Endothelial cell of umbilical vein (primary cell): ENCODE data around the gene MTO1. TPM values are rescaled to one million over a fixed set of nuclear protein-coding genes. Genes with fewer than 3 reads are reported as not detected.

Experiments used
- BruUV-seq: library from RNA; stranded (reverse); fragments of 400-500 nt; replicated peaks from 2 replicates; lab custom pipeline; 2021; lab: Mats Ljungman, UMichigan
- CTCF ChIA-PET: fragments of 300-600, 350-600 bp; sonication (Branson Sonifier 250); formaldehyde crosslinking; loops from one replicate; lab custom pipeline; 2021; ENCODE audit warnings: antibody characterized with exemption, inconsistent platforms; lab: Charles Lee
- POLR2A ChIA-PET: fragments of 300-600, 350-600 bp; sonication (Branson Sonifier 250); formaldehyde crosslinking; loops from one replicate; lab custom pipeline; 2021; ENCODE audit warnings: antibody characterized with exemption, inconsistent platforms; lab: Charles Lee
- DNase-seq: peaks from one replicate; pipeline ENCODE4 v3.0.0-alpha.2; 2011; ENCODE audit warnings: low read depth, low spot score
- FAIRE-seq: peaks from 2 replicates; lab custom pipeline; 2011; peaks lifted over from hg19 to GRCh38; lab: Jason Lieb, UNC
- H2AFZ ChIP-seq: 2 replicates; pipeline ENCODE4 v1.6.0; 2012; ENCODE audit warnings: low read depth, low read length, control low read depth, inconsistent platforms
- H3K27ac ChIP-seq: 2 replicates; pipeline ENCODE4 v1.5.1; 2011; ENCODE audit warnings: low read depth, mild to moderate bottlenecking, control low read depth, low read length, moderate library complexity; ENCODE audit not compliant: insufficient read depth
- H3K27me3 ChIP-seq, 2 experiments: 2 replicates each; pipeline versions ENCODE4 v1.6.0 to v1.6.1; 2011; ENCODE audit warnings: low read length in 2 of 2, mixed read lengths in 1 of 2; ENCODE audit not compliant: control insufficient read depth in 2 of 2, insufficient read depth in 2 of 2
- H3K36me3 ChIP-seq, 2 experiments: 2 replicates in 1 of 2; 3 replicates in 1 of 2; pipeline ENCODE4 v1.5.1; 2011; ENCODE audit warnings: low read length in 2 of 2, mild to moderate bottlenecking in 1 of 2, moderate library complexity in 1 of 2; ENCODE audit not compliant: control insufficient read depth in 2 of 2, insufficient read depth in 2 of 2; ENCODE audit errors: extremely low read depth in 1 of 2
- H3K4me1 ChIP-seq: 3 replicates; pipeline ENCODE4 v1.5.1; 2011; ENCODE audit warnings: mild to moderate bottlenecking, low read length; ENCODE audit not compliant: control insufficient read depth, insufficient read depth; ENCODE audit errors: extremely low read depth
- H3K4me2 ChIP-seq: 2 replicates; pipeline ENCODE4 v1.6.1; 2011; ENCODE audit warnings: low read length, control low read depth, mixed read lengths; ENCODE audit not compliant: insufficient read depth
- H3K4me3 ChIP-seq, 3 experiments: fragments of 200-600 bp in 1 of 3; sonication (generic), shearing (Covaris generic) in 1 of 3; replicated peaks in 1 of 3; 2 replicates each; pipeline ENCODE4 v1.5.1; 2011 to 2016; ENCODE audit warnings: control low read depth in 3 of 3, low read length in 3 of 3, mild to moderate bottlenecking in 2 of 3, inconsistent platforms in 1 of 3, low read depth in 1 of 3, moderate library complexity in 1 of 3; ENCODE audit not compliant: insufficient read depth in 1 of 3
- H3K79me2 ChIP-seq: 2 replicates; pipeline ENCODE4 v1.6.0; 2012; ENCODE audit warnings: low read length, inconsistent platforms; ENCODE audit not compliant: control insufficient read depth, insufficient read depth
- H3K9ac ChIP-seq: replicated peaks from 2 replicates; pipeline ENCODE3; 2011; ENCODE audit warnings: low read length, control low read depth; ENCODE audit not compliant: insufficient read depth; ENCODE audit errors: extremely low read depth
- H3K9me1 ChIP-seq: replicated peaks from 3 replicates; pipeline ENCODE4 v1.6.0; 2011; ENCODE audit warnings: mild to moderate bottlenecking, low read length; ENCODE audit not compliant: control insufficient read depth, insufficient read depth; ENCODE audit errors: extremely low read depth
- H3K9me3 ChIP-seq: replicated peaks from 2 replicates; pipeline ENCODE4 v1.5.1; 2012; ENCODE audit warnings: low read length, inconsistent platforms; ENCODE audit not compliant: control insufficient read depth, insufficient read depth
- H4K20me1 ChIP-seq: replicated peaks from 2 replicates; pipeline ENCODE3; 2011; ENCODE audit warnings: mild to moderate bottlenecking, low read length; ENCODE audit not compliant: control insufficient read depth, insufficient read depth; ENCODE audit errors: extremely low read depth
- CTCF ChIP-seq, 2 donors: IDR thresholded peaks; 1 replicate in 1 of 2; 2 replicates in 1 of 2; pipeline ENCODE4 v1.5.1; 2011; ENCODE audit warnings: low read length in 2 of 2, mild to moderate bottlenecking in 2 of 2, moderate library complexity in 2 of 2, control low read depth in 1 of 2, inconsistent platforms in 1 of 2, low read depth in 1 of 2; ENCODE audit not compliant: insufficient read depth in 1 of 2; ENCODE audit errors: extremely low read depth in 1 of 2
- EZH2 ChIP-seq: IDR thresholded peaks from 2 replicates; pipeline ENCODE4 v1.6.1; 2012; ENCODE audit warnings: borderline replicate concordance, low read depth, mild to moderate bottlenecking, moderate library complexity, low read length, inconsistent platforms; ENCODE audit not compliant: severe bottlenecking
- FOS ChIP-seq: IDR thresholded peaks from 2 replicates; pipeline ENCODE4 v1.6.1; 2011; ENCODE audit warnings: mild to moderate bottlenecking, low read length, moderate library complexity, borderline replicate concordance; ENCODE audit not compliant: insufficient read depth
- GATA2 ChIP-seq: IDR thresholded peaks from 2 replicates; pipeline ENCODE4 v1.7.0; 2011; ENCODE audit warnings: low read depth, mild to moderate bottlenecking, moderate library complexity, mixed read lengths, low read length; ENCODE audit not compliant: insufficient read length, insufficient read depth
- JUN ChIP-seq: IDR thresholded peaks from 2 replicates; pipeline ENCODE4 v1.6.1; 2011; ENCODE audit warnings: borderline replicate concordance, low read depth; ENCODE audit not compliant: insufficient read length, insufficient read depth
- MAX ChIP-seq: IDR thresholded peaks from 2 replicates; pipeline ENCODE4 v1.6.1; 2011; ENCODE audit not compliant: insufficient read depth, insufficient read length
- MYC ChIP-seq: IDR thresholded peaks from one replicate; pipeline ENCODE4 v1.6.1; 2011; ENCODE audit warnings: mild to moderate bottlenecking, low read depth, low read length
- POLR2A ChIP-seq: IDR thresholded peaks from 2 replicates; pipeline ENCODE4 v1.6.1; 2012; ENCODE audit warnings: low read depth, mild to moderate bottlenecking, control low read depth, low read length
- POLR2AphosphoS5 ChIP-seq: IDR thresholded peaks from 2 replicates; pipeline ENCODE4 v1.6.1; 2012; ENCODE audit warnings: low read depth, mild to moderate bottlenecking, control low read depth, low read length, moderate library complexity; ENCODE audit not compliant: insufficient read depth
- dilution Hi-C: fragments of 300-500 bp; cut with MboI; formaldehyde crosslinking; loops from one replicate; pipeline ENCODE4 v1.15.0; 2019; ENCODE audit warnings: low sequenced_read_pairs; ENCODE audit not compliant: extremely low pct_ligation_motif_present
- intact Hi-C: fragments of 100-400 bp; cut with micrococcal nuclease; formaldehyde crosslinking; loops from one replicate; pipeline ENCODE4 v1.10.0; 2022
- polyA plus RNA-seq, 4 experiments: library from polyadenylated mRNA; depleted of rRNA in 3 of 4; stranded (reverse) in 3 of 4; unstranded in 1 of 4; fragments of >200 nt; gene quantifications; 2 replicates each; pipeline versions ENCODE4 v1.2.1 to v1.2.3, GENCODE V29; 2011 to 2012; ENCODE audit warnings: missing spikeins in 1 of 4
- total RNA-seq: library from RNA; stranded (reverse); gene quantifications from 2 replicates; pipeline ENCODE4 v1.2.3, GENCODE V29; 2021

MTO1 gene
- total and polyA plus RNA-seq, 2 donors (not counting 3 experiments of a cell fraction or from before 2014, with no cell fraction given), result 12.6 to 24.8 TPM

GRCh38 chr6:73491377-73491776 is 29.8 kb downstream of the MTO1 start:
- BruUV-seq, result no TSS peak
- FAIRE-seq (no peak), DNase-seq (no peak)
- no peaks in the 10 kb centered on the region for H3K9me3 ChIP-seq
- H3K27ac ChIP-seq, result no peak overlapping the region
- no peaks in the 10 kb centered on the region for H4K20me1 ChIP-seq
- ChIA-PET POLR2A (no interaction called here), CTCF (interaction anchor here (1.3 kb wide), 1 partner anchor 122 kb away, joined by 3 read pairs; no protein-coding TSS in a partner anchor)
- H3K79me2 ChIP-seq, result no peaks in the 10 kb centered on the region
- dilution Hi-C loops (no loop called here), intact Hi-C loops (no loop called here)
- no peak for TF ChIP-seq EZH2
- no peaks in the 10 kb centered on the region for H3K4me1 ChIP-seq
- no peaks in the 10 kb centered on the region for H3K9me1 ChIP-seq
- no peaks in the 10 kb centered on the region for H3K27me3 ChIP-seq
- no peak overlapping the region for H3K4me3 ChIP-seq
- no peak overlapping the region for H2AFZ ChIP-seq
- H3K36me3 ChIP-seq, result peaks cover 5 to 6% of the 10 kb centered on the region in 2 experiments
- no peak overlapping the region for H3K4me2 ChIP-seq
- H3K9ac ChIP-seq, result no peak overlapping the region

- no peaks in the 10 kb centered on the region for H3K9me1 ChIP-seq
- no peaks in the 10 kb centered on the region for H3K4me1 ChIP-seq
- FAIRE-seq (no peak), DNase-seq (no peak)
- no peak overlapping the region for H3K4me2 ChIP-seq
- H3K27me3 ChIP-seq, result no peaks in the 10 kb centered on the region
- ChIA-PET CTCF (interaction anchor here (1.1 kb wide), 1 partner anchor 14 kb away, joined by 3 read pairs; no protein-coding TSS in a partner anchor), POLR2A (no interaction called here)
- no peaks in the 10 kb centered on the region for H3K79me2 ChIP-seq
- no peaks in the 10 kb centered on the region for H3K9me3 ChIP-seq
- H2AFZ ChIP-seq, result no peak overlapping the region
- intact Hi-C loops (no loop called here), dilution Hi-C loops (no loop called here)
- no TSS peak for BruUV-seq
- peaks cover 1 to 13% of the 10 kb centered on the region in 2 experiments for H3K36me3 ChIP-seq
- no peak overlapping the region for H3K27ac ChIP-seq
- H3K4me3 ChIP-seq, result no peak overlapping the region
- H4K20me1 ChIP-seq, result no peaks in the 10 kb centered on the region
- no peak for TF ChIP-seq POLR2AphosphoS5
- TF ChIP-seq JUN, result no peak
- no peak for TF ChIP-seq EZH2
- no peak for TF ChIP-seq CTCF (IDR thresholded peaks at IDR 0.05; ENCODE audit: extremely low read depth in 1 of 2, insufficient read depth in 1 of 2, low read depth in 1 of 2, low read length in 2 of 2)
- no peak for TF ChIP-seq FOS
- TF ChIP-seq POLR2A, result no peak
- no peak for TF ChIP-seq MAX
- no peak for TF ChIP-seq MYC
- no peak for TF ChIP-seq GATA2
- no peak overlapping the region for H3K9ac ChIP-seq
These were observed 36.4 kb downstream of the MTO1 start for GRCh38 chr6:73497915-73498314.
